IMR-90 (cell line): ENCODE data around the gene SH3GL2. TPM values are rescaled to one million over a fixed set of nuclear protein-coding genes. Genes with fewer than 3 reads are reported as not detected.

Source experiments
- ATAC-seq: fragments of 200-7000 bp; cut with Tn5 transposase; 2 replicates; pipeline ENCODE4 v1.9.1; 2020; ENCODE audit warnings: low read depth, mild to moderate bottlenecking, moderate library complexity
- BruUV-seq: library from RNA; stranded (reverse); fragments of 400-500 nt; replicated peaks from 2 replicates; lab custom pipeline; 2021; lab: Mats Ljungman, UMichigan
- CTCF ChIA-PET: fragments of 300-600 bp; formaldehyde crosslinking; extraction: SDS; loops from one replicate; lab custom pipeline; 2021; ENCODE audit warnings: antibody characterized with exemption; lab: Yijun Ruan, JAX
- POLR2A ChIA-PET: fragments of 300-600 bp; sonication (Branson Sonifier 250); formaldehyde crosslinking; loops from one replicate; lab custom pipeline; 2022; ENCODE audit warnings: antibody characterized with exemption; ENCODE audit not compliant: unreplicated experiment; lab: Charles Lee
- DNase-seq: peaks from one replicate; pipeline ENCODE4 v3.0.0; 2013
- H2AFZ ChIP-seq: replicated peaks from 2 replicates; pipeline ENCODE3; 2013; ENCODE audit warnings: low read length, mild to moderate bottlenecking; ENCODE audit not compliant: poor library complexity
- H2AK5ac ChIP-seq: 2 replicates; pipeline ENCODE4 v1.6.1; 2013; ENCODE audit warnings: low read depth, low read length, inconsistent platforms
- H2AK9ac ChIP-seq: replicated peaks from 2 replicates; pipeline ENCODE3; 2013; ENCODE audit warnings: mild to moderate bottlenecking, low read depth, low read length, moderate library complexity; ENCODE audit not compliant: poor library complexity
- H2BK120ac ChIP-seq: 2 replicates; pipeline ENCODE4 v1.6.1; 2013; ENCODE audit warnings: low read depth, low read length, inconsistent platforms
- H2BK15ac ChIP-seq: 3 replicates; pipeline ENCODE4 v1.6.1; 2013; ENCODE audit warnings: low read depth, low read length, inconsistent platforms
- H2BK20ac ChIP-seq: 2 replicates; pipeline ENCODE4 v1.6.1; 2013; ENCODE audit warnings: low read depth, mild to moderate bottlenecking, inconsistent platforms, low read length, moderate library complexity
- H2BK5ac ChIP-seq: 2 replicates; pipeline ENCODE4 v1.6.1; 2013; ENCODE audit warnings: mild to moderate bottlenecking, low read depth, low read length, inconsistent platforms; ENCODE audit not compliant: poor library complexity, severe bottlenecking
- H3K14ac ChIP-seq: replicated peaks from 2 replicates; pipeline ENCODE4 v1.6.1; 2013; ENCODE audit warnings: low read depth, low read length, inconsistent platforms
- H3K18ac ChIP-seq: 2 replicates; pipeline ENCODE4 v1.6.1; 2013; ENCODE audit warnings: low read depth, low read length, control low read depth
- H3K23ac ChIP-seq: 2 replicates; pipeline ENCODE4 v1.6.1; 2013; ENCODE audit warnings: low read depth, low read length, inconsistent platforms
- H3K27ac ChIP-seq: 2 replicates; pipeline ENCODE4 v1.5.1; 2013; ENCODE audit warnings: mild to moderate bottlenecking, control low read depth, low read length; ENCODE audit not compliant: insufficient read depth
- H3K27me3 ChIP-seq: 2 replicates; pipeline ENCODE4 v1.6.1; 2013; ENCODE audit warnings: low read length; ENCODE audit not compliant: control insufficient read depth, insufficient read depth
- H3K36me3 ChIP-seq: 2 replicates; pipeline ENCODE4 v1.6.1; 2013; ENCODE audit warnings: low read length, mixed read lengths; ENCODE audit not compliant: control insufficient read depth, insufficient read depth
- H3K4ac ChIP-seq: 2 replicates; pipeline ENCODE4 v1.6.1; 2013; ENCODE audit warnings: low read depth, low read length, inconsistent platforms
- H3K4me1 ChIP-seq: 2 replicates; pipeline ENCODE4 v1.6.1; 2013; ENCODE audit warnings: low read length, mixed read lengths; ENCODE audit not compliant: control insufficient read depth, insufficient read depth
- H3K4me2 ChIP-seq: 2 replicates; pipeline ENCODE4 v1.6.1; 2013; ENCODE audit warnings: low read depth, mild to moderate bottlenecking, control low read depth, low read length, moderate library complexity
- H3K4me3 ChIP-seq: 2 replicates; pipeline ENCODE4 v1.5.1; 2013; ENCODE audit warnings: low read depth, mild to moderate bottlenecking, control low read depth, low read length, moderate library complexity; ENCODE audit not compliant: insufficient read depth
- H3K56ac ChIP-seq: 2 replicates; pipeline ENCODE4 v1.6.1; 2013; ENCODE audit warnings: low read length, inconsistent platforms; ENCODE audit not compliant: insufficient read depth; ENCODE audit errors: extremely low read depth
- H3K79me1 ChIP-seq, 2 experiments: 2 replicates each; pipeline ENCODE4 v1.6.1; 2013; ENCODE audit warnings: low read length in 2 of 2, inconsistent platforms in 1 of 2, low read depth in 1 of 2
- H3K9ac ChIP-seq: 2 replicates; pipeline ENCODE4 v1.6.1; 2013; ENCODE audit warnings: low read depth, low read length, control low read depth
- H3K9me1 ChIP-seq: 2 replicates; pipeline ENCODE4 v1.6.1; 2013; ENCODE audit warnings: low read length, inconsistent platforms; ENCODE audit not compliant: insufficient read depth
- H3K9me3 ChIP-seq: 2 replicates; pipeline ENCODE4 v1.6.1; 2013; ENCODE audit warnings: low read length; ENCODE audit not compliant: control insufficient read depth, insufficient read depth
- H4K20me1 ChIP-seq: 2 replicates; pipeline ENCODE4 v1.6.1; 2013; ENCODE audit warnings: low read length, inconsistent platforms; ENCODE audit not compliant: insufficient read depth
- H4K5ac ChIP-seq: 2 replicates; pipeline ENCODE4 v1.6.1; 2013; ENCODE audit warnings: mild to moderate bottlenecking, low read depth, low read length, control low read depth
- H4K8ac ChIP-seq, 2 experiments: 2 replicates each; pipeline ENCODE4 v1.6.1; 2013; ENCODE audit warnings: low read depth in 2 of 2, low read length in 2 of 2, control low read depth in 1 of 2, inconsistent platforms in 1 of 2
- H4K91ac ChIP-seq: 2 replicates; pipeline ENCODE4 v1.6.1; 2013; ENCODE audit warnings: low read depth, low read length, inconsistent platforms; ENCODE audit not compliant: insufficient read depth
- BHLHE40 ChIP-seq: fragments of 150-350 bp; IDR thresholded peaks from 2 replicates; pipeline ENCODE4 v1.6.1; 2016; ENCODE audit warnings: mild to moderate bottlenecking, low read depth, low read length
- CHD1 ChIP-seq: IDR thresholded peaks from 2 replicates; pipeline ENCODE4 v1.6.1; 2012; ENCODE audit warnings: low read depth, low read length, improper control_type of control experiment
- FOS ChIP-seq: fragments of 150-350 bp; IDR thresholded peaks from 2 replicates; pipeline ENCODE4 v1.6.1; 2016; ENCODE audit warnings: low read depth, low read length
- MAFK ChIP-seq: IDR thresholded peaks from 2 replicates; pipeline ENCODE4 v1.6.1; 2012; ENCODE audit warnings: low read depth, low read length, improper control_type of control experiment
- MXI1 ChIP-seq: IDR thresholded peaks from 2 replicates; pipeline ENCODE4 v1.6.1; 2012; ENCODE audit warnings: low read depth, mild to moderate bottlenecking, low read length, moderate library complexity, borderline replicate concordance
- NFE2L2 ChIP-seq: fragments of 150-350 bp; IDR thresholded peaks from 2 replicates; pipeline ENCODE4 v1.6.1; 2016; ENCODE audit warnings: low read depth, mild to moderate bottlenecking, low read length
- POLR2A ChIP-seq: IDR thresholded peaks from 2 replicates; pipeline ENCODE4 v1.6.1; 2012; ENCODE audit warnings: mild to moderate bottlenecking, low read depth, low read length
- RAD21 ChIP-seq: IDR thresholded peaks from 2 replicates; pipeline ENCODE4 v1.6.1; 2012; ENCODE audit warnings: low read length, improper control_type of control experiment
- RCOR1 ChIP-seq: IDR thresholded peaks from 2 replicates; pipeline ENCODE4 v1.6.1; 2012; ENCODE audit warnings: mild to moderate bottlenecking, low read length, improper control_type of control experiment; ENCODE audit not compliant: insufficient replicate concordance
- RFX5 ChIP-seq: IDR thresholded peaks from 2 replicates; pipeline ENCODE4 v1.8.0; 2012; ENCODE audit warnings: low read depth, mild to moderate bottlenecking, low read length, moderate library complexity
- SMC3 ChIP-seq: fragments of 150-350 bp; IDR thresholded peaks from 2 replicates; pipeline ENCODE4 v1.6.1; 2016; ENCODE audit warnings: low read depth, mild to moderate bottlenecking, antibody characterized with exemption, low read length, moderate library complexity
- WGBS, 2 experiments: methylation state at CpG; one replicate each; pipeline versions ENCODE4 v1.1.5 to v1.1.7; 2013; ENCODE audit warnings: missing lambda C conversion rate in 2 of 2; ENCODE audit not compliant: insufficient read length in 1 of 2; ENCODE audit errors: extremely low coverage in 2 of 2; 5-methylcytosine and 5-hydroxymethylcytosine counted together
- dilution Hi-C: fragments of 300-500 bp; cut with HindIII; formaldehyde crosslinking; loops from one replicate; pipeline ENCODE4 v1.14.3; 2018; ENCODE audit warnings: low sequenced_read_pairs; ENCODE audit not compliant: unreplicated experiment
- in situ Hi-C: fragments of 300-500 bp; cut with MboI; formaldehyde crosslinking; loops from 3 replicates; pipeline ENCODE4 v1.14.3; 2019; ENCODE audit warnings: low sequenced_read_pairs, inconsistent platforms, mixed read lengths
- intact Hi-C: fragments of 100-400 bp; cut with micrococcal nuclease; formaldehyde crosslinking; loops from 2 replicates; pipeline ENCODE4 v1.10.0; 2022
- polyA plus RNA-seq, 3 experiments: library from polyadenylated mRNA; depleted of rRNA; stranded (reverse); fragments of >200 nt; gene quantifications; 2 replicates each; pipeline ENCODE4 v1.2.3, GENCODE V29; 2012; ENCODE audit warnings: low replicate concordance in 1 of 3
- total RNA-seq: library from RNA; depleted of rRNA; stranded (reverse); fragments of >200 nt; gene quantifications from 2 replicates; pipeline ENCODE4 v1.2.3, GENCODE V29; 2012
- TF ChIP-seq, protein P1 (sequence below): fragments of 150-350 bp; IDR thresholded peaks from 2 replicates; pipeline ENCODE4 v1.6.1; 2016; ENCODE audit warnings: low read depth, mild to moderate bottlenecking, low read length, moderate library complexity, borderline replicate concordance
- TF ChIP-seq, protein P2 (sequence below): conservative IDR thresholded peaks from 2 replicates; pipeline ENCODE4 v1.5.1; 2012; ENCODE audit warnings: mild to moderate bottlenecking, low read depth, low read length, improper control_type of control experiment

The SH3GL2 gene
- total and polyA plus RNA-seq, 2 of the 4 experiments (the other 2 are of a cell fraction), result under 0.01 to 0.05 TPM

DNA sequence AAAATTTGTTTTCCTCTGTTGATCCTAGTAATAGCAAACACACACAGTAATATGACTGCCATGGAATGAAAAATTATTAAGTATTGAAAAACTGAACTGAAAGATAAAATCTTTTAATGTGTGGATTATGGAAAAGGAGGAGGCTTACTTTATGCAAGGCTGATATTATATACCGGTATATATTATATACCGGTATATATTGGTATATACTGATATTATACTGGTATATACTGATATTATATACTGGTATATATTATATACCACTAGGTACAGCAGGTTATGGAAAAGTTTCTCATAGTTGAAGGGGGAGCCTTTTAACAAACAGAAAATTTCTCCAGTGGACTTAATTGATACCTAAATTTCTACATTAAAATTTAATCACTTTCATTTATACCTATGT lies 181.4 kb downstream of the SH3GL2 start:
- no TSS peak for BruUV-seq
- no peak overlapping the region for H3K4ac ChIP-seq
- H3K9me1 ChIP-seq, result no peaks in the 10 kb centered on the region
- ChIA-PET POLR2A (no interaction called here), CTCF (no interaction called here)
- no peaks in the 10 kb centered on the region for H4K20me1 ChIP-seq
- H3K23ac ChIP-seq, result no peak overlapping the region
- H4K91ac ChIP-seq, result no peak overlapping the region
- H3K9me3 ChIP-seq, result no peaks in the 10 kb centered on the region
- no peak overlapping the region for H2AK5ac ChIP-seq
- H3K27ac ChIP-seq, result no peak overlapping the region
- H4K8ac ChIP-seq, result no peak overlapping the region
- no CpG with 5 or more reads among the region's 2 CpGs for WGBS, 2 experiments
- dilution Hi-C loops (no loop called here), in situ Hi-C loops (no loop called here), intact Hi-C loops (no loop called here)
- H3K79me1 ChIP-seq, result no peaks in the 10 kb centered on the region
- H3K4me3 ChIP-seq, result no peak overlapping the region
- H2BK15ac ChIP-seq, result no peak overlapping the region
- ATAC-seq (no peak), DNase-seq (no peak)
- no peak overlapping the region for H2BK5ac ChIP-seq
- no peaks in the 10 kb centered on the region for H3K36me3 ChIP-seq
- no peaks in the 10 kb centered on the region for H3K4me1 ChIP-seq
- H2AK9ac ChIP-seq, result no peak overlapping the region
- H3K27me3 ChIP-seq, result no peaks in the 10 kb centered on the region
- no peak overlapping the region for H3K14ac ChIP-seq
- H3K9ac ChIP-seq, result no peak overlapping the region
- no peak overlapping the region for H2BK20ac ChIP-seq
- no peak for TF ChIP-seq RAD21
- no peak for TF ChIP-seq MXI1
- no peak for TF ChIP-seq BHLHE40
- TF ChIP-seq POLR2A, result no peak
- TF ChIP-seq RFX5, result no peak
- no peak for TF ChIP-seq RCOR1
- TF ChIP-seq MAFK, result no peak
- TF ChIP-seq, protein P1, sequence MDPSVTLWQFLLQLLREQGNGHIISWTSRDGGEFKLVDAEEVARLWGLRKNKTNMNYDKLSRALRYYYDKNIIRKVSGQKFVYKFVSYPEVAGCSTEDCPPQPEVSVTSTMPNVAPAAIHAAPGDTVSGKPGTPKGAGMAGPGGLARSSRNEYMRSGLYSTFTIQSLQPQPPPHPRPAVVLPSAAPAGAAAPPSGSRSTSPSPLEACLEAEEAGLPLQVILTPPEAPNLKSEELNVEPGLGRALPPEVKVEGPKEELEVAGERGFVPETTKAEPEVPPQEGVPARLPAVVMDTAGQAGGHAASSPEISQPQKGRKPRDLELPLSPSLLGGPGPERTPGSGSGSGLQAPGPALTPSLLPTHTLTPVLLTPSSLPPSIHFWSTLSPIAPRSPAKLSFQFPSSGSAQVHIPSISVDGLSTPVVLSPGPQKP, result no peak
- TF ChIP-seq, protein P2, sequence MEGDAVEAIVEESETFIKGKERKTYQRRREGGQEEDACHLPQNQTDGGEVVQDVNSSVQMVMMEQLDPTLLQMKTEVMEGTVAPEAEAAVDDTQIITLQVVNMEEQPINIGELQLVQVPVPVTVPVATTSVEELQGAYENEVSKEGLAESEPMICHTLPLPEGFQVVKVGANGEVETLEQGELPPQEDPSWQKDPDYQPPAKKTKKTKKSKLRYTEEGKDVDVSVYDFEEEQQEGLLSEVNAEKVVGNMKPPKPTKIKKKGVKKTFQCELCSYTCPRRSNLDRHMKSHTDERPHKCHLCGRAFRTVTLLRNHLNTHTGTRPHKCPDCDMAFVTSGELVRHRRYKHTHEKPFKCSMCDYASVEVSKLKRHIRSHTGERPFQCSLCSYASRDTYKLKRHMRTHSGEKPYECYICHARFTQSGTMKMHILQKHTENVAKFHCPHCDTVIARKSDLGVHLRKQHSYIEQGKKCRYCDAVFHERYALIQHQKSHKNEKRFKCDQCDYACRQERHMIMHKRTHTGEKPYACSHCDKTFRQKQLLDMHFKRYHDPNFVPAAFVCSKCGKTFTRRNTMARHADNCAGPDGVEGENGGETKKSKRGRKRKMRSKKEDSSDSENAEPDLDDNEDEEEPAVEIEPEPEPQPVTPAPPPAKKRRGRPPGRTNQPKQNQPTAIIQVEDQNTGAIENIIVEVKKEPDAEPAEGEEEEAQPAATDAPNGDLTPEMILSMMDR, result no peak
- no peak for TF ChIP-seq CHD1
- no peak for TF ChIP-seq SMC3
- TF ChIP-seq FOS, result no peak
- no peak for TF ChIP-seq NFE2L2
- H3K18ac ChIP-seq, result no peak overlapping the region
- H3K4me2 ChIP-seq, result no peak overlapping the region
- H4K5ac ChIP-seq, result no peak overlapping the region
- H2BK120ac ChIP-seq, result no peak overlapping the region
- H2AFZ ChIP-seq, result no peak overlapping the region
- no peak overlapping the region for H3K56ac ChIP-seq
